GM12801 (cell line): ENCODE data around the gene ARID5A.

ENCODE experiments used
- CTCF ChIP-seq: IDR thresholded peaks from one replicate; pipeline ENCODE4 v1.5.1; 2011; ENCODE audit warnings: control low read depth; ENCODE audit not compliant: insufficient read length; ENCODE audit errors: extremely low read depth

Gene ARID5A

GRCh38 chr2:96509114-96509846 lies 27.3 kb upstream of the ARID5A start:
- no peak for TF ChIP-seq CTCF

DNA sequence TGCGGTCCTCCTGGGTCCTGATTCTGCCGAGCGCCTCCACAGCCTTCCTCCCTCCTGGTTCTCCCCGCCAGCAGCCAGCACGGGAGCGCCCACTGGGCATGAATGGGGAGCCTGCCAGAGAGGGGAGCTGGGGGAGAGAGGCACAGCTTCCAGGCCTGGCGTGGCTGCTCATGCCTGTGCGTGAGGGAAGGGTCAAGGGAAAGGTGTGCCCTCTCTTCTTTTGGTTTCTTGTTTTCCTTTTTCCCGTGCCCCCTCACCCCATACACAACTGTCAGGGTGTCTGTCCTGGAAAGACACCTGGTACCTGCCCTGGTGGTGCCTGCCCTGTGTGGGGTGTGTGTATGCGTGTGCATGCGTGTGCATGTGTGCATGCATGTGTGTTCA lies 26.7 kb upstream of the ARID5A start:
- TF ChIP-seq CTCF = no peak

DNA sequence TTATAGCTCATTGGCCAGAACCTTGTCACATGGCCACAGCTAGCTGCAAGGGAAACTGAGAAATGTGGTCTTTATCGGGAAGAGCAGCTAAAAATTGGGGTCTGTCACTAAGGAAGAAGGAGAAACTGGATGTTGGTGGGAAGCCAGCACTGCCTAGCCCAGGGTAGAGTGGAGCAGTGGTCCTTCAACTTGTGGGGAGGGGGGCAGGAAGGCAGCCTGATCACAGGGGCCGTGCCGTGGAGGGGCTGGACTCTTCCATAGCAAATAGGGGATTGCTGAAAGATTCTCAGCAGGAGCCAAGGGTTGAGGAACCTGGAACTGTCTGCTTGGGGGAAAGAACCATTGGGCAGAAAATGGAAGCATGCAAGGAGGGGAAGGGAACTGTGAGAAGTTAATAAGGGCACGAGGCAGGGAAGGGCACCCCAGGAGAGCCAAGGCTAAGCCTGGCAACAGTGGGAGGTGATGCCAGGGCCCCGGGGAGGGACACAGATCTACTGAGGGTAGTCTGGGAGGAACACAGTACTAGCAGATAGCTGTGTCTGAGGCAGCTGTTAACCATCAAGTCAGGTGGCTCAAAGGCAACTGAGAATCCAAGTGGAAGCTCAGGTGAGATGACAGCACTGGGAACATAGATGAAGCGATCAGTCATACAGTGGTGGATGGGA lies 25.5 kb upstream of the ARID5A start:
- TF ChIP-seq CTCF = no peak

DNA sequence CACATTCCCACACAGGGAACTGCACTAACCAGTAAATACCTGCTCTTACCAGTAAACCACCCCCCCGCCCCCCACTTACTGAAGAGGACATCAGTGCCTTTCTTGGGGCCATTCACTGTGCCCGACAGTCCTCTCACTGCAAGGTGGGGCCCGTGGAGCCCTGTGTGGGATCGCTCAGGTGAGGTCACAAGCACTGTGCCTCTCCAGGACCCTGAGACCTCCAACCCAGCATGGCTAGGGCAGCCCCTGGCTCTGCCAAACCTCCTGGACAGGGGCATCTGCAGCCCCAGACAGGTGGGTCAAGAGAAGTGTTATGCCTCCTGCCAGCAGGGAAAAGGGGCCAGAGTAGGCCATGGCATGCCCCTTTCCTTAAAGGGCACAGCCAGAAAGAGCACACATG lies 24.7 kb upstream of the ARID5A start:
- no peak for TF ChIP-seq CTCF

DNA sequence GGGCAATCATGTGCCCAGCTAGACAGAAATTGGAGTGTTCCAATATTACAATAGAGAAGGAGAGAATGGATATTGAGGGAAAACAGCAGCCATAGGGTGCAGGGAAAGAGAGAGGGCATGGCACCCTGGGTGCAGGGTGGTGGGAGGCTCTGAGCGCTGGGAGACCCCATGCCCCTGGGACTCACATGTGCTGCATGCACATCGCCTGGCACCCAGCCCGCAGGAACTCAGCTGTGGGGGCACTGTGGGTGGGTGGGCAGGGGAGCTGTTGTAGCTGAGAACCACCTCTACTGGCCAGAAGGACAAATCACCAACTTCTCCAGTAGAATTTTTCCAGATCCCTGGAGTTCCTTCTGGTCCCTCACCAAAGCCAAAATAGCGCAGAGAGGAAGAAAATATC lies 24.2 kb upstream of the ARID5A start:
- no peak for TF ChIP-seq CTCF

- TF ChIP-seq CTCF = no peak
Observed at GRCh38 chr2:96514521-96514920, 22.0 kb upstream of the ARID5A start.

- TF ChIP-seq CTCF = no peak
Observed at GRCh38 chr2:96517079-96517478, 19.5 kb upstream of the ARID5A start.
